WERI-Rb-1 (cell line): Measurements from ENCODE around the gene PSMB7.
A peak's percentile ranks its signal among the peaks of the same experiment; 100 is the strongest.

Experiments used
- DNase-seq: peaks from one replicate; pipeline ENCODE4 v3.0.0-alpha.2; 2020
- H3K27ac ChIP-seq: fragments of 250-450 bp; sonication (Bioruptor Pico); 2 replicates; pipeline ENCODE4 v1.5.1; 2020; ENCODE audit warnings: mild to moderate bottlenecking, moderate library complexity
- H3K27me3 ChIP-seq: fragments of 250-450 bp; sonication (Bioruptor Pico); 2 replicates; pipeline ENCODE4 v1.5.1; 2021; ENCODE audit warnings: mild to moderate bottlenecking, low read depth, moderate library complexity; ENCODE audit not compliant: insufficient read depth, severe bottlenecking
- H3K36me3 ChIP-seq: fragments of 250-450 bp; sonication (Bioruptor Pico); 2 replicates; pipeline ENCODE4 v1.5.1; 2020; ENCODE audit warnings: mild to moderate bottlenecking, moderate library complexity
- H3K4me3 ChIP-seq: 2 replicates; pipeline ENCODE4 v1.5.1; 2011; ENCODE audit warnings: low read depth, mild to moderate bottlenecking, control low read depth, low read length
- H3K9me3 ChIP-seq: fragments of 250-450 bp; sonication (Bioruptor Pico); 2 replicates; pipeline ENCODE4 v1.5.1; 2021; ENCODE audit warnings: mild to moderate bottlenecking, moderate library complexity; ENCODE audit not compliant: severe bottlenecking
- CTCF ChIP-seq: IDR thresholded peaks from 2 replicates; pipeline ENCODE4 v1.5.1; 2011; ENCODE audit warnings: low read depth, mild to moderate bottlenecking, control low read depth, inconsistent platforms, low read length

The PSMB7 gene

DNA sequence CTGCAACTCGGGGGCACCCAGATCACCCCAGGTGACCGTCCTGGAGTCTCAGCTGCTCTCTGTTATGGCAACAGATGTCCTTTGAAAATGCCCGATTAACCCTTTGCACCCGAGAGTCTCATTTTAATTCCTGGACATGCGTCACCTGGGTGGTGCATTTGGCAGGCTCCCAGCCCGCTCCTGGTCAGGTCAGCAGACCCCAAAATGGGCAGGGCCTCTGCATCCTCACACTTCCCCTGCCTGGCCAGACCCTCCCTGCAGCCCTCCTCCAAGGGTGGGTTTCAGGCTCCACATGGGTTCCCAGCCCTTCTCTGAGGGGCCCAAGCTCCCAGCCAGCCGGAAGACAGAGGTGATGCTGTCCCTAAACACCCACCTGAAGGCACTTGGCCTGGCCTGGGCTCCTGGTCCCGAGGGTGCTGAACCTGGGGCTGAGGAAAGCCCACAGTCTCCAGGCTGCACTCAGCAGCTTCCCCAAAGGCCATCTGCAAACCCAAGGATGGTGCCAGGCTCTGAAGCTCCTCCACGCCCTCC is 69.4 kb downstream of the PSMB7 start:
- peak overlapping the region; percentile 13 for H3K27ac ChIP-seq
- H3K36me3 ChIP-seq = peaks cover 33% of the 10 kb centered on the region
- peak; percentile 83 for DNase-seq
- no peaks in the 10 kb centered on the region for H3K27me3 ChIP-seq
- no peak for TF ChIP-seq CTCF
- no peaks in the 10 kb centered on the region for H3K9me3 ChIP-seq
- H3K4me3 ChIP-seq = no peak overlapping the region

DNA sequence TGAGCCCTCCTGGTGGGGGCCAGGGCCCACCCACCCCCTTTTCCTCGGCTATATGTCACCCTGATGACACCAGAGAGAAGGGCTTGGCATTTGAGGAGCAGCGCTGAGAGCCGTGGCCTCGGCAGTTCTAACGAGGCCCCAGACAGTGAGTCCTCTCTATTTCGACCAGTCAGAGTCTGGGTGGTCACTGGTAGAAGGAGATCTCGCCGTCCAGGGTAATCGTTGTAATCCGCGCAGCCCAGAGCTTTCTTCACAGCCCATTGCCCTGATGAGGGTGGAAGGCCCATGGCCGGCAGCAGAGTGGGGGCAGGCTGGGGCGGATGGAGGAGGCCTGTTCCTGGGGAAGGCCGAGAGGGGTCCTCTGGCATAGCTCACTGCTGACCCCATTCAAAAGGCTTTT is 70.2 kb downstream of the PSMB7 start:
- Histone ChIP-seq H3K9me3 (no peaks in the 10 kb centered on the region), H3K4me3 (no peak overlapping the region), H3K27me3 (no peaks in the 10 kb centered on the region), H3K27ac (peak overlapping the region; percentile 42), H3K36me3 (peaks cover 27% of the 10 kb centered on the region)
- TF ChIP-seq CTCF = no peak
- DNase-seq = peak; percentile 60

DNA sequence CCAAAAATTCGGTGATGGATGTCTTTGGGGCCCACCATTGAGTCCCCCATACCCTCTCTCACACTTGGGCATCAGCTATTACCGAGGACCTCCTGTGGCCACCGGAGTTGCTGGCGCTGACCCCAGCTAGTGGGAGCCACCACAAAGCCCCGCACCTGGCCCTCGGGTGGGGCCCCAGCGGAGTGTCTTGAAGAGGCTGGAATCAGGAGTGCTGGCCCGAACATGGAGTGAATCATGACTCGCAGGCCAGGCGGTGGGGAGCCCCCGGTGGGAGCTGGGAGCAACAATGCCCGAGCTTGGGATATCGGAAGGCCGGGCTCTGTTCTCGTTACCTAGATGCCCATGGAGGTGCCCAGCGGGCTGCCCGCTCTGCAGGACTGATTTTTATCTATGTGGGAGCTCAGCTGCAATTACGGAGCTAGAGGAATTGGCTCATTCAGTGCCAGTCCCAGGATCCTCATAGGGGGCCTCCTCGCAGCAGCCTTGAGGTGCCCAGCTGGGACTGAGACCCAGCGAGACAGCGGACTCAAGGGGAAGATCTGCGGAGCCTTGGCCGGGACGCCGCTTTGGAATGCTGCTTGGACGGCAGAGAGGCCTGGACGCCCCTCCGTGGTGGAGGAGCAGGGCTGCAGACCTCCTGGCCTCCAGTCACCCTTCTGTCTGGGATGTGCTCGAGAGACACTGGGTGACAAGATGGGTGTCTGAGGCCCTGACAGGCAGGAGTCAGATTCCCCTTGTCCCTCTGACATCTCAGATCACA is 70.8 kb downstream of the PSMB7 start:
- Histone ChIP-seq H3K9me3 (no peaks in the 10 kb centered on the region), H3K4me3 (no peak overlapping the region), H3K27ac (peak overlapping the region; percentile 42), H3K36me3 (peaks cover 23% of the 10 kb centered on the region), H3K27me3 (no peaks in the 10 kb centered on the region)
- DNase-seq = no peak
- TF ChIP-seq CTCF = peak; percentile 31; the same call in 1 of the 2 replicates

DNA sequence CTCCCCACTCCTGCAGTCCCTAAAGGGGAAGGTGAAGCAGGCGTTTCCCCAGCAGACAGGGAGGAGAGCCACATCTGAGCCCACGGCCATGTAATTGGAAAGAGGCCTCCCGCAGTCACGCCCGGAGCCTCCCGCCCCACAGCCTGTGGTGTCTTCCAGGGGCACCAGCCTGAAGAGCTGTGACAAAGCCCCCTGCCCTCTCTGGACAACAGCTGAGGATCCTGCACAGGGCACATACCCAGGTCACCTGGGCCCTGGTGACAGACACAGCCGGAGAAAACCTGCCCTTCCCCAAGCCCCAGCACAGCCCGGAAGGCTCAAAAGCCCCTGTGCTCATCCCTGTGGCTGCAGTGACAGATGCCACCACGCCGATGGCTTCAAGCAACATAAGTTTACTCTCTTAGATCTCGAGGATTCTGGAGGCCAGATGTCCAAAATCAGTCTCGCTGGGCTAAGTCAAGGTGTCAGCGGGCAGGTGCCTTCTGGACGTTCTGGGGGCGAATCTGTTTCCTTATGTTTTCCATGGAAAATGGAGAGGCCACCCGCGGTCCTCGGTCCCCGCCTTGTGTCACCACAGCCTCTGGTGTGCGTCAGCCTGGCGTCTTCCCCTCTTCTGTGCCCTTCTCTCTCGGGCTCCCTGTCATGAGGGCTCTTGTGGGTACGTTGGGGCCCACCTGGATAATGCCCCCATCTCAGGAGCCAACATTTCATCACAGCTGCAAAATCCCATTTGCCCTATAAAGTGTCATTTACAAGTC is 71.5 kb downstream of the PSMB7 start:
- Histone ChIP-seq H3K36me3 (peaks cover 15% of the 10 kb centered on the region), H3K27ac (peak overlapping the region; percentile 17)

More for the DNA sequence above, 71.5 kb downstream of the PSMB7 start:
- H3K27me3 ChIP-seq = no peaks in the 10 kb centered on the region
- DNase-seq = peak; percentile 58
- no peak overlapping the region for H3K4me3 ChIP-seq
- no peaks in the 10 kb centered on the region for H3K9me3 ChIP-seq
- TF ChIP-seq CTCF = no peak
